Gastroesophageal sphincter (tissue), 4 donors: Measurements from ENCODE around the gene CEBPA. TPM values are rescaled to one million over a fixed set of nuclear protein-coding genes. Genes with fewer than 3 reads are reported as not detected.

Source experiments
- ATAC-seq: fragments of 150-250 bp; one replicate; pipeline ENCODE4 v1.9.1; 2016; ENCODE audit warnings: mild to moderate bottlenecking, moderate library complexity
- H3K27ac ChIP-seq, 4 donors: fragments of 200-600 bp; sonication (generic) in 3 of 4; 1 replicate in 3 of 4; 2 replicates in 1 of 4; pipeline ENCODE4 v1.5.1; 2016 to 2019
- H3K27me3 ChIP-seq: fragments of 200-600 bp; sonication (generic); one replicate; pipeline ENCODE4 v1.5.1; 2019
- H3K36me3 ChIP-seq, 2 donors: fragments of 200-600 bp; sonication (generic); one replicate each; pipeline ENCODE4 v1.5.1; 2019; ENCODE audit warnings: control low read depth in 1 of 2
- H3K4me1 ChIP-seq, 3 donors: fragments of 200-600 bp; sonication (generic); 1 replicate in 2 of 3; 2 replicates in 1 of 3; pipeline ENCODE4 v1.5.1; 2016 to 2019; ENCODE audit warnings: control low read depth in 2 of 3
- H3K4me3 ChIP-seq, 2 donors: fragments of 200-600 bp; sonication (generic); one replicate each; pipeline ENCODE4 v1.5.1; 2019; ENCODE audit warnings: mild to moderate bottlenecking in 1 of 2, moderate library complexity in 1 of 2
- H3K9me3 ChIP-seq, 3 donors: fragments of 200-600 bp; sonication (generic); one replicate each; pipeline ENCODE4 v1.5.1; 2017 to 2019; ENCODE audit warnings: control low read depth in 2 of 3
- EP300 ChIP-seq: sonication (generic); formaldehyde crosslinking; IDR thresholded peaks from one replicate; pipeline ENCODE4 v1.6.1; 2017; ENCODE audit warnings: antibody characterized with exemption, mild to moderate bottlenecking
- POLR2A ChIP-seq, 2 donors: fragments of 450-650 bp; IDR thresholded peaks; one replicate each; pipeline ENCODE4 v1.6.1; 2017; ENCODE audit warnings: antibody characterized with exemption in 2 of 2, mild to moderate bottlenecking in 2 of 2, moderate library complexity in 1 of 2
- POLR2AphosphoS5 ChIP-seq: sonication (generic); formaldehyde crosslinking; IDR thresholded peaks from one replicate; pipeline ENCODE4 v1.6.1; 2017; ENCODE audit warnings: antibody characterized with exemption
- WGBS, 2 donors: methylation state at CpG; one replicate each; pipeline ENCODE4 v1.1.5; 2018; ENCODE audit warnings: low coverage in 1 of 2; 5-methylcytosine and 5-hydroxymethylcytosine counted together
- total RNA-seq, 4 donors: library from RNA; depleted of rRNA; stranded (reverse); fragments of >200 nt; gene quantifications; one replicate each; pipeline ENCODE4 v1.1.0, GENCODE V29; 2016
- TF ChIP-seq, protein P1 (sequence below), 4 experiments: fragments of 200-600 bp in 2 of 4; fragments of 450-650 bp in 2 of 4; sonication (generic) in 1 of 4; IDR thresholded peaks; one replicate each; pipeline ENCODE4 v1.5.1; 2017 to 2019; ENCODE audit warnings: antibody characterized with exemption in 4 of 4, mild to moderate bottlenecking in 2 of 4, moderate library complexity in 2 of 4

The CEBPA gene
- total RNA-seq, 4 donors from 2014 or later = 7.0 to 11.3 (median 9.0) TPM

DNA sequence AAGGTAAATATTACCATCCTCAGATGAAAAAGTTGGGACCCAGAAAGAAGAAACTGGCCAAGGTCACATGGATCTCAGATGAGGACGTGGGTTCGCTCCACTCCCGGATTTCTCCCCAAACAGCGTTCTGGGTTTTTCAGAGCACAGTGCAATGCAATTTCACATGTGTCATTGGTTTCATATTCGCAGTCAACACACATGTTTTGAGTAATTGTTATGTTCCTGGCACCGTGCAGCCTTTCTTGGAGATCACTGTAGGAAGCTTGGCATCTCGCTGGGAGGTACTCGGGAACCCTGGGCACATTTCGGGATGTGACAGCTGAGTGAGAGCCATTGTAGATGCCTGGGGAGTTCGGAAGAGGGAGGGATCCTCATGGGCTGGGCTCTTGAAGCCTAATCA is 45.0 kb upstream of the CEBPA start:
- ATAC-seq = no peak
- no peak overlapping the region for H3K27ac ChIP-seq

DNA sequence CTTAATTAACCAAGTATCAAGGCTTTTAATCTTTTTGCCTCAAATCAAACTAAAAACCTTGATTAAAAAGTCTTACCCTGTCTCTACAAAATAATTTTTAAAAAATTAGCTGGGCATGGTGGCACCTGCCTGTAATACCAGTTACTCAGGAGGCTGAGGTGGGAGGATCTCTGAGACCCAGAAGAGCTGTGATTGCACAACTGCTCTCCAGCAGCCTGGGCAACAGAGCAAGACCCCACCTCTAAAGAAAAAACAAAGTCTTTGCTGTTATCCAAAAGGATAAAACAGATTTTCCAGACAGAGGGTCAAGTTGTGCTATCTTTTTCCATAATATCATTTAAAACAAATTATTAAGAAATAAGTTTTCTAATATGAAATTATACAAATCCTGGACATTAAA is 44.3 kb upstream of the CEBPA start:
- ATAC-seq = no peak
- Histone ChIP-seq H3K36me3 (no peaks in the 10 kb centered on the region), H3K27ac (no peak overlapping the region), H3K4me3 (no peak overlapping the region), H3K4me1 (peaks cover 0 to 9% (median 0%) of the 10 kb centered on the region in 3 donors), H3K9me3 (no peaks in the 10 kb centered on the region), H3K27me3 (peaks cover 47% of the 10 kb centered on the region)
- TF ChIP-seq POLR2AphosphoS5 = no peak
- TF ChIP-seq, protein P1, sequence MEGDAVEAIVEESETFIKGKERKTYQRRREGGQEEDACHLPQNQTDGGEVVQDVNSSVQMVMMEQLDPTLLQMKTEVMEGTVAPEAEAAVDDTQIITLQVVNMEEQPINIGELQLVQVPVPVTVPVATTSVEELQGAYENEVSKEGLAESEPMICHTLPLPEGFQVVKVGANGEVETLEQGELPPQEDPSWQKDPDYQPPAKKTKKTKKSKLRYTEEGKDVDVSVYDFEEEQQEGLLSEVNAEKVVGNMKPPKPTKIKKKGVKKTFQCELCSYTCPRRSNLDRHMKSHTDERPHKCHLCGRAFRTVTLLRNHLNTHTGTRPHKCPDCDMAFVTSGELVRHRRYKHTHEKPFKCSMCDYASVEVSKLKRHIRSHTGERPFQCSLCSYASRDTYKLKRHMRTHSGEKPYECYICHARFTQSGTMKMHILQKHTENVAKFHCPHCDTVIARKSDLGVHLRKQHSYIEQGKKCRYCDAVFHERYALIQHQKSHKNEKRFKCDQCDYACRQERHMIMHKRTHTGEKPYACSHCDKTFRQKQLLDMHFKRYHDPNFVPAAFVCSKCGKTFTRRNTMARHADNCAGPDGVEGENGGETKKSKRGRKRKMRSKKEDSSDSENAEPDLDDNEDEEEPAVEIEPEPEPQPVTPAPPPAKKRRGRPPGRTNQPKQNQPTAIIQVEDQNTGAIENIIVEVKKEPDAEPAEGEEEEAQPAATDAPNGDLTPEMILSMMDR (IDR thresholded peaks at IDR 0.05) = no peak
- no peak for TF ChIP-seq POLR2A (IDR thresholded peaks at IDR 0.05)
- no peak for TF ChIP-seq EP300

More for the DNA sequence above, 45.0 kb upstream of the CEBPA start:
- peaks cover 47% of the 10 kb centered on the region for H3K27me3 ChIP-seq
- no peaks in the 10 kb centered on the region for H3K9me3 ChIP-seq
- no peak overlapping the region for H3K4me3 ChIP-seq
- 72 to 91% methylated on average over 5 to 7 of the region's 10 CpGs for whole genome bisulfite sequencing, 2 donors
- peaks cover 0 to 9% (median 0%) of the 10 kb centered on the region in 3 donors for H3K4me1 ChIP-seq
- TF ChIP-seq, protein P1 (IDR thresholded peaks at IDR 0.05) = no peak
- TF ChIP-seq POLR2AphosphoS5 (no peak), EP300 (no peak), POLR2A (IDR thresholded peaks at IDR 0.05) (no peak)
- H3K36me3 ChIP-seq = no peaks in the 10 kb centered on the region

DNA sequence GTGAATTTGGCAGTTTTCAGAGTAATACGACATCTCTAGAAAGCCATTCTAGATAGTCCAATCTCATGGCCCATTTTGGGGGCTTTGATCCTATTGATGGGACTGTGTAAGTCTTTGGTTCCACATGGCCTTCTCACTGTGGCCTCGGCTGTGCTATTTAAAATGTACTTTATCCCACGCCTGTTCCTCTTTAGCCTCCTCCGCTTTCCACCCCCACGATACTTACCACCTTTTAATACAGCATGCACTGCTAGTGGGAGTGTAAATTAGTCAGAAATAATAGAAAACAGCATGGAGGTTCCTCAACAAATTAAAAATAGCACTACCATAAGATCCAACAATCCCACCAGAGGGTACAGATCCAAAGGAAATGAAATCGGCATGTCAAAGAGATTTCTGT is 42.8 kb upstream of the CEBPA start:
- ATAC-seq = no peak

DNA sequence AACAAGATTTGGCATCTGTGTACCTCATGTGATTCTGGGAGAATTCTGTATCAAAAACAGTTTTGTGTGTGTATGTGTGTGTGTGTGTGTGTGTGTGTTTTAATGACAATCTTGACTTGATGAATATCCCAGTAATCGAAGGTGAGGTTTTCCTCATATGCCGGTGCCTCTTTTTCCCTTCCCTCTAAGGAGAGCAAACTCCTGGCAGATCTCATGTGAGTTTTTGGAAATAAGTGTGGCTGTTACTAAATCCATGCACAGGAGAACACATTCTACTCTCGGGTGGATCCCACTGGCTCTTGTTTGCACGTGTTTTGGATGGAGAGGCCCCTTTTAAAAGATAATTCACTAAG is 42.2 kb upstream of the CEBPA start:
- H3K36me3 ChIP-seq = no peaks in the 10 kb centered on the region
- 9 to 24% methylated on average over 4 of the region's 4 CpGs for WGBS, 2 donors
- peak overlapping the region in 1 of 2 donors; percentile 4 for H3K4me3 ChIP-seq
- TF ChIP-seq POLR2AphosphoS5 = no peak
- TF ChIP-seq POLR2A (IDR thresholded peaks at IDR 0.05) = no peak
- TF ChIP-seq EP300 = no peak
- TF ChIP-seq, protein P1 (IDR thresholded peaks at IDR 0.05) = no peak
- H3K27me3 ChIP-seq = peaks cover 32% of the 10 kb centered on the region
- H3K9me3 ChIP-seq = no peaks in the 10 kb centered on the region
- H3K4me1 ChIP-seq = peaks cover 0 to 9% (median 0%) of the 10 kb centered on the region in 3 donors
- peak overlapping the region in 1 of 4 donors; percentile 12 for H3K27ac ChIP-seq
- peak; percentile 62 for ATAC-seq

More for the DNA sequence above, 42.8 kb upstream of the CEBPA start:
- Histone ChIP-seq H3K27me3 (peaks cover 38% of the 10 kb centered on the region), H3K4me1 (peaks cover 0 to 9% (median 0%) of the 10 kb centered on the region in 3 donors), H3K36me3 (no peaks in the 10 kb centered on the region), H3K27ac (no peak overlapping the region), H3K9me3 (no peaks in the 10 kb centered on the region), H3K4me3 (no peak overlapping the region)
- TF ChIP-seq, protein P1 (IDR thresholded peaks at IDR 0.05) = no peak
- TF ChIP-seq EP300 (no peak), POLR2AphosphoS5 (no peak), POLR2A (IDR thresholded peaks at IDR 0.05) (no peak)
- whole genome bisulfite sequencing, 2 donors = 88% methylated on average over 4 to 6 of the region's 6 CpGs

DNA sequence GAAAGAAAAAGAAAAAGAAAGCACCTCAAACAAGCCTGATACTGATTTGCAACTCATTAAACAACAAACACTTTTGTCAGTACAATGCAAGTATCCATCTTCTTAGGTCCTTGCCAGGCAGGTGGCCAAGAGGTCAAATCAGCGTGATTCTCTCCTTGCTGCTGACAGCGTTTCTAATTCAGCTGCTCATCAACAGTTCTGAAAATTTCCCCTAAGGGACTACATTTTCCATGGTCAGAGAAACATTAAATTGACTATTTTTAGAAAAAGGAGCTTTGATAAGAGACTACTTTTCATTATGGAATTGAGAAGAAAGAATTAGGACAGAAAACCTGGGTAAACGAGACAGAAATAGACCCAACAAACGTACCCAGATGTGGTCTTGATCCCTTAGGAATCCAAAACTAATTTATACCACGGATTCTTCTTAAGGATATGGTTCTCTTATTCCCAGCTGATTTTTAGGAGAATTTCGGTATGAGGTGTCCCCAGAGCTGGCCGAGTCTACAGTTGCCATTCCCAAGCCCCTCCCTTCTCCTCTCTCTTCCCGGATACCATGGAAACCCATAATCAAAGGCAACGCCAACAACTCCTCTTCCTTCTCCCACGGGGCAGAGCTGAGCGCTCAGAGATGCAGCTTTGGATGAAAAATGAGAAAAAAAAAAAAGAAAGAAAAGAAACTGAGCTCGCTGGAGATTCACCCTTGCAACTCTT is 41.7 kb upstream of the CEBPA start:
- H3K36me3 ChIP-seq = no peaks in the 10 kb centered on the region
- peaks cover 27% of the 10 kb centered on the region for H3K27me3 ChIP-seq
- H3K4me3 ChIP-seq = peak overlapping the region in 1 of 2 donors; percentile 4
- peaks cover 0 to 9% (median 0%) of the 10 kb centered on the region in 3 donors for H3K4me1 ChIP-seq
- H3K27ac ChIP-seq = peak overlapping the region in 1 of 4 donors; percentile 12
- H3K9me3 ChIP-seq = no peaks in the 10 kb centered on the region
- 9 to 13% methylated on average over 7 to 9 of the region's 12 CpGs for WGBS, 2 donors
- TF ChIP-seq, protein P1 (IDR thresholded peaks at IDR 0.05) = no peak
- TF ChIP-seq POLR2AphosphoS5 (no peak), POLR2A (IDR thresholded peaks at IDR 0.05) (no peak), EP300 (no peak)
- peak; percentile 79 for ATAC-seq
